GM21529 (cell line): ENCODE measurements around the gene PARN.
"Not testable (repeated sequence)": the region's sequence is repeated elsewhere in the genome, so short reads cannot be mapped to it uniquely, and the experiment has no call there.

ENCODE experiments used
- ATAC-seq: cut with Tn5 transposase; IDR thresholded peaks from one replicate; pipeline ENCODE4 v1.9.1; 2021; ENCODE audit not compliant: unreplicated experiment

The PARN gene

GRCh38 chr16:14445937-14446715 is 183.9 kb downstream of the PARN start:
- no peak for ATAC-seq

DNA sequence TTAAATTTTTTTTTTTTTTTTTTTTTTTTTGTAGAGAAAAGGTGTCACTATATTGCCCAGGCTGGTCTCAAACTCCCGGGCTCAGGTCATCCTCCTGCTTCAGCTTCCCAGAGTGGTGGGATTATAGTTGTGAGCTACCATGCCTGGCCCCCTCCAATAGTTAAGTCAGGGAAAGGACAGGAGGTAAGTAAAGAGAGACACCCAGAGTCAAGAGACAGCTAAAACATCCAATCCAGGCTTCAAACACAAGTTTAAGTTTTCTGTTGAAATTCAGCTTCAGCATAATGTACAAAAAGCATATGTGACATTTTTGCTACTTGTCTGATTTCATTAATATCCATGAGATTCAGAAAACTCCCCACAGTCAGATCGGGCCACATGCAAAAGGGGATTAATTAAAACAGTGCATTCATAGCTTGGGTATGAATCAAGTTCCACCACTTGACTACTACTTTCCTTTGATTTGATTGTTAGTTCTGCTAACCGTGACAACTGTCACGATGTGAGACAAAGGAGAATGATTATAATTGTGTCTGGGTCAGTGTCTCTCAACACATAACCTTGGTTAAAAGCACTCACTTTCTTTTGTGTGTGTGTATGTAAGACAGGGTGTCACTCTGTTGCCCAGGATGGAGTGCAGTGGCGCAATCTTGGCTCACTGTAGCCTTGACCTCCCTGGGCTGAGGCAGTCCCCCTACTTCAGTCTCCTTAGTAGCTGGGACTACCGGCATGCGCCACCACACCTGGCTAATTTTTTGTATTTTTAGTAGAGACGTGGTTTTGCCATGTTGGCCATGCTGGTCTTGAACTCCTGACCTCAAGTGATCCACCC is 184.9 kb downstream of the PARN start:
- ATAC-seq, result no peak

DNA sequence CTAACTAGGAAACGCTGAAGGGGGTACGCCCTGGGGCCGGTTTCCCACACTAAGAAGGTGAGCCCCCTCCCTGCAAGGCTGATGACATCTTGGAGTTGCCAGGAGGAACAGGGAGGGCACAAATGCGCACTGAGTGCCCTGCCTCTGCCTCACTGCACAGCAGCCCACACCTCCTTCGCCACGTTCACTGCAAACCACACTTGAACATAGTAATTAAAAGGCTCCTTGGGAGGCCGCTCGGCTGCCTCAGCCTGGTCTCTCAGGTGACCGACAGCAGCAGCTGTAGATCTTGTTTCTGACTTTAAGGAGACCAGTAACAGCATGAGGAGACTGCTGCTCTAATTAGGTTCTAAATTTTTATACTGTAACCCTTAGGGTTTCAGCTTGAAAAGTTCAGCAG is 188.5 kb downstream of the PARN start:
- ATAC-seq, result not testable (repeated sequence)

GRCh38 chr16:14438256-14438655 is 191.8 kb downstream of the PARN start:
- ATAC-seq, result no peak

DNA sequence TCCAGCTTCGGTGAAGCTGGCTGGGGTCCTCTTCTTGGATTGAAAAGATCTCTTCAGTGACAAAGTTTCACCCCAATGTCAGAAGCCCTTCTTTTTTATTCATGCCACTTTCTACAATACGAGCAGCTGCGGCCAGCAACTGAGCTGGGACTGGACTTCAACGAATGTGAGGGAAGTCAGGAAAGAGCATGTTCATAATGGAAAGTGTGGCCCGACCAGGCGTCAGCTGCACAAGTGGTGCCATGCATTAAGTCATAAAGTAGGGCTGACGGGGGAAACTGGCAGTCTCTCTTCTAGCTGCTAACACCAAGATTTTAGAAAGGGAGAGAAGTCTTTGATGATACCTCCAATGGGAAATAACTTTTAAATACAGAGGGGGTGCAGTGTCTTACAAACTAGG is 192.6 kb downstream of the PARN start:
- no peak for ATAC-seq

DNA sequence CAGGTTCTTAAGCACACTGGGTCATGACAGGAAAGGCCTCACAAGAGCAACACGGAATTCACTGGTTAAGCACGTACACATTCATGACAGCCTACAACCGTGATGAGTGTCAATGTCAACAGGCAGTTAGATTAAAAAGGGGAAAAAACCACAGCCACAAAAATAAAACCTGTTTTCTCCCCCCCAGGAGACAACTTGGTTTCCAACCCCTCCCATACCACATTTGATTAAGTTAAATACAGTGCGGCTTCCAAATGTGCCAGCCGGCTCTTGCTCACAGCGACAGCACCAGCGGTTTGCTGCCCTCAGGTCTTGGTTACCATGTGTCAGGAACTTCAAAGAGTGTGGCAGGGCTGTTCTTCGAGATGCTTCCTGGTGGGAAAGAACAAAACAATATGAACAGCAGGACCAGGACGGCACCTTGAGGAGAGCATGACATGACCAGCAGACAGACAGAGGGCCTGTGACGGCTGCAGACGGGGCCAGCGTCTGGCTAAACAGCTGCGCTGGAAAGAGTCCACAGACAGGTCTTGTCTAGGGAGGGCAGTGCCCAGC is 193.6 kb downstream of the PARN start:
- no peak for ATAC-seq

- ATAC-seq, result no peak
Observed at GRCh38 chr16:14434860-14435259, 195.2 kb downstream of the PARN start.

- ATAC-seq, result not testable (repeated sequence)
Observed at GRCh38 chr16:14428971-14429637, 201.0 kb downstream of the PARN start.

DNA sequence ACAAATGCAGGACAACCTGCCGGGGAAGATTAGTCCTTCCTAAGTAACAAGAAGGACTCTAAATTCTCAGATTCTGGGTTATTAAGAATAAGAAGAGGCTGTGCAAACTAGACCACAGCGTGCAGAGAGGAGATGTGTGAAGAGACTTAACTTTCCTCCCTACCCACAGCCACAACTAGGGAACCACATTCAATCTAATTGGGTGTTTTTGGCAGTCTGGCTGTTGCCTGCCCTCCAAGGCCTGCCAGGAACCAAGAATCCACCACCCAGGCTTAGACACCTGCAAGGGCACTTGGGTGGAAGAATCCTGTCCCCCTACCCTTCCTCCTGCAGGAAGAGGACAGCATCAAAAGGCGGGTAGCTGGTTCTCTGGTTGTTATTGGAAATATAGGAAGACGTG is 202.0 kb downstream of the PARN start:
- ATAC-seq, result no peak

GRCh38 chr16:14427371-14427948 is 202.6 kb downstream of the PARN start:
- no peak for ATAC-seq

- ATAC-seq, result no peak
Observed at GRCh38 chr16:14424595-14424994, 205.5 kb downstream of the PARN start.

DNA sequence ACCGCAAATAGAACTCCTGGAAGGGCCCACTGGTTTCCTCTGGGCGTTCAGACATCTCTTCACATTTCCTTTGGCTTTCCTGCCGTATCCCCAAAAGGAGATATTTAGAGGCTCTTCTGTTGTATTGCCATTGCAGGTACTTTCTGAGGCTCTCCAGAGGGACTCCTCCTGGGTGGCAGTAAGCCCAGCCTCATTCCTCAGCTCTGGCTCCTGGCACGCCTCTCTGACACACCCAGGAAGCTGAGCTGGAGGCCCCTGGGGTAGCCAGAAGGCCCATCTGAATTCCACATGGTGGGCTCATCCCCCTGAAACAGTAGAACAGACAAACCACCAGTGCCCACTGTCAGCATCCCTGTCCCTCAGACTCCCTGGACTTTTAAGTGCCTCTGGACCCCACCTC is 206.7 kb downstream of the PARN start:
- no peak for ATAC-seq

DNA sequence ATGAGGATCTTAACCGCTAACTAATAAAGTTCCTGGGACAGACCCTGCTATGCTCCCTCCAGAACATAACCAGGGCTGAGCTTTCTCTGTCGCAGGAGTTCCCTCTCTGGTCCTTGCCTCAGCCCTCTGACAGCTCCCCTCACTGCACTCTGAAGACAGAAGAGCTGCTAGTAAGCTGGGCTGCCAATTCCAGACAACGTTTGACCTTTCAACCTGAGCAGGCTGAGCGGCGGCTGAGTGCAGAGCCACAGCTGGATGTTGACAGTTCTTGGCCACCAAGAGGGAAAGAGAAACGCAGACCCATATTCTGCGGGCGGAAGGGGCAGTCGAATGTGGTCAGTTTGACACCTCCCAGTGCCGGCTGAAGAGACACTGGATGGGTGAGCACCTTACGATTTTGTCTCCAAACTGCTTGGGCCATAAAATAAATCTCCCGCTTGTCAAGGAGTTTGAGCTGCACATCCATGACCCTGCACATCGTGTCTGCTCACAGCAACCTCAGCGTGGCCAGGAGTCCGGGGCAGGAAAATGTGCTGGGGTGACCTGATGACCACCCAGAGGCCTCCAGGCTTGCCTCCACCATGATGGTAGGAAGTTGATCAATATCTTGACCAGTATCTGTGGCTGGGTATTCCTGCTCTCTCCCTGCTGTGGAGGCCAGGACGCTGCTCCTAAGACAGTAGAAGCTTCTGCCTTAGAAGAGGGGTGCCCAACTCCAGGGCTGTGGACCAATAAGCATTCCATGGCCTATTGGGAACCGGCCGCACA is 209.2 kb downstream of the PARN start:
- no peak for ATAC-seq

GRCh38 chr16:14420243-14420642 is 209.8 kb downstream of the PARN start:
- not testable (repeated sequence) for ATAC-seq

DNA sequence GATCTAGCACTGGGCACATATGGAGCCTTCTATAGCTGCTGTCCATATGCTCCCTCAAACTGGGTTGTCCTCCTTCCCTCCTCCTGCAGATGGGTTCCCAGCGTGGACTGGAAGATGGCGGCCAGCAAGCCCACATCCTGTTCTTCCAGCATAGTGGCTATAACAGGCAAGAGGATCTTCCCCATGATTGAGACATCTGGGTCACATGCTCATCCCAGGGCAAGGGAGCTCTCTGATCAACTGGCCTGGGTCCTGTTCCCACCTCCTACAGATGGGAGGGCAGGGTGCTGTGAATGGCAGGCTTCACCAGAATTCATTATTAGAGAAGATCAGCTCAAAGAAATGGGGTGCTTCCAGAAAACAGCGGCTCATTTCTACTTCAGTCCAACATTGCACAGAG is 210.2 kb downstream of the PARN start:
- ATAC-seq, result no peak

DNA sequence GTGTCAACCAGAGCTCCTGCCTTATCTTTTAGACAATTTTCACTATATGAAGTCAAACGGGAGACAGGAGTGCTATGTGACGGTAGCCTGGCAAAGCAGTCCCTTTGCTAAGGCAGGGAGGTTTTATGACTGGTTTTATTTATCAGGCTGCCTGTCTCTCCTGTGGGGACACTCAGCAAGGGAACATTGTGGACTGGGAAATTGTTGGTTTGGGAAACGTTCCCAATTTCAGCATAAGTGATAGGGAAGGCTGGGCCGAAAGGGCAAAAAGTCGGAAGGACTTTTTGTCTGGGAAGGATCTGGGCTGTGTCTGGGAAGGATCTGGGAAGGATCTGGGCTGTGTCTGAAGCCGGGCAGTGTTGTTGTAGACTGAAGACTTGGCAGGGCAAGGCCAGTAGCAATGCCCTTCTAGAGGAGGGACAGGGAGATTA is 211.2 kb downstream of the PARN start:
- ATAC-seq, result no peak

- no peak for ATAC-seq
Observed at GRCh38 chr16:14416184-14416583, 213.9 kb downstream of the PARN start.

- no peak for ATAC-seq
Observed at GRCh38 chr16:14415291-14415690, 214.8 kb downstream of the PARN start.

- ATAC-seq, result no peak
Observed at GRCh38 chr16:14409563-14409962, 220.5 kb downstream of the PARN start.

DNA sequence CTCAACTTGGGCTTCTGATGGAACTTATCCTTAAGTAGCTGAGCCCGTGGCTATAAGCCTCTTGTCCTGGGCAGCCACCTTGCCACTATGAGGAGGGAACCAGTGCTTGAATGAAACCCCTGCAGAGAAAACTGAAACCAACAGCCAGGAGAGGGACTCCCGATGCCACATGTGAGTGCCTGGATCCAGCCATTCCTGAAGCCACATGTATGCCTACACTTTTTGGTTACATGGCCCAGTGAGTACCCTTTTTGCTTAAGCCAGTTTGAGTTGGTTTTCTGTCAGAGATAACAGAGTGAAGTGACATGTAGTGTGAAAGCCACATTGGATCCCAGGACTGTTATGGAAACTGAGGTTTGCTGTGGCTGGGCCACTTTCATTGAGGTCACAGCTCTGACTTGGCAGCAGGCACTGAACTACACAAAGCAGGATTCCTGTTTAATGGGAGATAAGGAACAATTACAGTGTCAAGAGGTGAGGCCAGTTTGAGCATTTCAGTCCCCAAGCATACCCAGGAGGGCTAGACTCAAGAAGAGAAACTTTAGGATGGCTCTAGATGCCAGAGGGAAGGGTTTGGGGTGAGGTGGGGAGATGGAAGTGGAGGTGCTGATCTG is 222.2 kb downstream of the PARN start:
- ATAC-seq, result no peak
